Lung (tissue), 12 donors: ENCODE measurements around the gene STUB1. TPM values are rescaled to one million over a fixed set of nuclear protein-coding genes. Genes with fewer than 3 reads are reported as not detected.

ENCODE experiments used
- ATAC-seq: fragments of 200-7000 bp; cut with Tn5 transposase; one replicate; pipeline ENCODE4 v1.9.1; 2020; ENCODE audit warnings: moderate number of reproducible peaks; ENCODE audit not compliant: insufficient read depth, low FRiP score
- DNase-seq, 3 donors: peaks; one replicate each; pipeline ENCODE4 v3.0.0-alpha.2; 2013 to 2017
- H3K27ac ChIP-seq, 2 donors: one replicate each; pipeline ENCODE4 v1.5.1; 2013; ENCODE audit warnings: mild to moderate bottlenecking in 2 of 2, moderate library complexity in 2 of 2, control low read depth in 1 of 2, inconsistent platforms in 1 of 2, low read depth in 1 of 2, low read length in 1 of 2
- H3K27me3 ChIP-seq, 3 donors: one replicate each; pipeline ENCODE4 v1.5.1; 2013; ENCODE audit warnings: low read length in 2 of 3; ENCODE audit not compliant: control insufficient read depth in 3 of 3, insufficient read depth in 3 of 3
- H3K36me3 ChIP-seq, 4 donors: one replicate each; pipeline ENCODE4 v1.5.1; 2013; ENCODE audit warnings: low read length in 4 of 4, mild to moderate bottlenecking in 1 of 4, moderate library complexity in 1 of 4; ENCODE audit not compliant: control insufficient read depth in 4 of 4, insufficient read depth in 4 of 4
- H3K4me1 ChIP-seq, 5 donors: one replicate each; pipeline ENCODE4 v1.5.1; 2013; ENCODE audit warnings: low read length in 5 of 5, mild to moderate bottlenecking in 2 of 5, moderate library complexity in 1 of 5; ENCODE audit not compliant: control insufficient read depth in 5 of 5, insufficient read depth in 5 of 5
- H3K4me3 ChIP-seq: one replicate; pipeline ENCODE4 v1.5.1; 2013; ENCODE audit warnings: mild to moderate bottlenecking, control low read depth, moderate library complexity
- H3K9ac ChIP-seq, 2 donors: one replicate each; pipeline ENCODE4 v1.5.1; 2013; ENCODE audit warnings: low read length in 2 of 2, control low read depth in 1 of 2; ENCODE audit not compliant: insufficient read depth in 1 of 2
- H3K9me3 ChIP-seq, 4 donors: one replicate each; pipeline ENCODE4 v1.5.1; 2013; ENCODE audit warnings: low read length in 3 of 4, mild to moderate bottlenecking in 1 of 4, moderate library complexity in 1 of 4; ENCODE audit not compliant: control insufficient read depth in 4 of 4, insufficient read depth in 3 of 4
- WGBS, 2 donors: extraction: QIAGEN DNeasy Blood & Tissue Kit; methylation state at CpG; one replicate each; pipeline ENCODE4 v1.1.7; 2013; 5-methylcytosine and 5-hydroxymethylcytosine counted together
- polyA plus RNA-seq, 2 donors: library from polyadenylated mRNA; stranded (reverse); fragments of 200-250 nt; gene quantifications; one replicate each; pipeline ENCODE4 v1.2.1, GENCODE V29; 2013
- total RNA-seq, 2 donors: library from RNA; depleted of rRNA in 1 of 2; stranded (reverse); fragments of >200 nt in 1 of 2; gene quantifications; one replicate each; pipeline ENCODE4 v1.2.1, GENCODE V29; 2014 to 2021
- TF ChIP-seq, protein P1 (sequence below): IDR thresholded peaks from 2 replicates; pipeline ENCODE4 v1.5.1; 2012; ENCODE audit warnings: mild to moderate bottlenecking; ENCODE audit errors: control extremely low read depth, extremely low read depth
- donor health status: control.
- donor health status: control.
- donor health status: Bipolar disorder and iron deficiency.
- donor health status: healthy.
- donor health status: DM: yes; HTN: yes; CAD: no.

STUB1 gene
- total and polyA plus RNA-seq, 4 donors, result 58.8 to 131 (median 122) TPM

GRCh38 chr16:703406-703805, 23.2 kb downstream of the STUB1 start:
- Histone ChIP-seq H3K9ac (no peak overlapping the region), H3K4me1 (no peaks in the 10 kb centered on the region), H3K36me3 (no peaks in the 10 kb centered on the region), H3K9me3 (peaks cover 0 to 5% (median 0%) of the 10 kb centered on the region in 4 donors), H3K27ac (no peak overlapping the region), H3K4me3 (no peak overlapping the region), H3K27me3 (peaks cover 7 to 65% (median 38%) of the 10 kb centered on the region in 3 donors)
- WGBS, 2 donors, result 76 to 90% methylated on average over 12 of the region's 12 CpGs
- no peak for ATAC-seq
- TF ChIP-seq, protein P1, sequence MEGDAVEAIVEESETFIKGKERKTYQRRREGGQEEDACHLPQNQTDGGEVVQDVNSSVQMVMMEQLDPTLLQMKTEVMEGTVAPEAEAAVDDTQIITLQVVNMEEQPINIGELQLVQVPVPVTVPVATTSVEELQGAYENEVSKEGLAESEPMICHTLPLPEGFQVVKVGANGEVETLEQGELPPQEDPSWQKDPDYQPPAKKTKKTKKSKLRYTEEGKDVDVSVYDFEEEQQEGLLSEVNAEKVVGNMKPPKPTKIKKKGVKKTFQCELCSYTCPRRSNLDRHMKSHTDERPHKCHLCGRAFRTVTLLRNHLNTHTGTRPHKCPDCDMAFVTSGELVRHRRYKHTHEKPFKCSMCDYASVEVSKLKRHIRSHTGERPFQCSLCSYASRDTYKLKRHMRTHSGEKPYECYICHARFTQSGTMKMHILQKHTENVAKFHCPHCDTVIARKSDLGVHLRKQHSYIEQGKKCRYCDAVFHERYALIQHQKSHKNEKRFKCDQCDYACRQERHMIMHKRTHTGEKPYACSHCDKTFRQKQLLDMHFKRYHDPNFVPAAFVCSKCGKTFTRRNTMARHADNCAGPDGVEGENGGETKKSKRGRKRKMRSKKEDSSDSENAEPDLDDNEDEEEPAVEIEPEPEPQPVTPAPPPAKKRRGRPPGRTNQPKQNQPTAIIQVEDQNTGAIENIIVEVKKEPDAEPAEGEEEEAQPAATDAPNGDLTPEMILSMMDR, result no peak
- DNase-seq, result no peak

GRCh38 chr16:704047-704446, 23.8 kb downstream of the STUB1 start:
- Histone ChIP-seq H3K27ac (no peak overlapping the region), H3K4me3 (no peak overlapping the region), H3K27me3 (peaks cover 7 to 70% (median 38%) of the 10 kb centered on the region in 3 donors), H3K4me1 (no peaks in the 10 kb centered on the region), H3K36me3 (no peaks in the 10 kb centered on the region), H3K9ac (no peak overlapping the region), H3K9me3 (peaks cover 0 to 5% (median 0%) of the 10 kb centered on the region in 4 donors)
- DNase-seq (no peak), ATAC-seq (no peak)
- TF ChIP-seq, protein P1, result no peak
- WGBS, 2 donors, result 74 to 81% methylated on average over 7 of the region's 7 CpGs

DNA sequence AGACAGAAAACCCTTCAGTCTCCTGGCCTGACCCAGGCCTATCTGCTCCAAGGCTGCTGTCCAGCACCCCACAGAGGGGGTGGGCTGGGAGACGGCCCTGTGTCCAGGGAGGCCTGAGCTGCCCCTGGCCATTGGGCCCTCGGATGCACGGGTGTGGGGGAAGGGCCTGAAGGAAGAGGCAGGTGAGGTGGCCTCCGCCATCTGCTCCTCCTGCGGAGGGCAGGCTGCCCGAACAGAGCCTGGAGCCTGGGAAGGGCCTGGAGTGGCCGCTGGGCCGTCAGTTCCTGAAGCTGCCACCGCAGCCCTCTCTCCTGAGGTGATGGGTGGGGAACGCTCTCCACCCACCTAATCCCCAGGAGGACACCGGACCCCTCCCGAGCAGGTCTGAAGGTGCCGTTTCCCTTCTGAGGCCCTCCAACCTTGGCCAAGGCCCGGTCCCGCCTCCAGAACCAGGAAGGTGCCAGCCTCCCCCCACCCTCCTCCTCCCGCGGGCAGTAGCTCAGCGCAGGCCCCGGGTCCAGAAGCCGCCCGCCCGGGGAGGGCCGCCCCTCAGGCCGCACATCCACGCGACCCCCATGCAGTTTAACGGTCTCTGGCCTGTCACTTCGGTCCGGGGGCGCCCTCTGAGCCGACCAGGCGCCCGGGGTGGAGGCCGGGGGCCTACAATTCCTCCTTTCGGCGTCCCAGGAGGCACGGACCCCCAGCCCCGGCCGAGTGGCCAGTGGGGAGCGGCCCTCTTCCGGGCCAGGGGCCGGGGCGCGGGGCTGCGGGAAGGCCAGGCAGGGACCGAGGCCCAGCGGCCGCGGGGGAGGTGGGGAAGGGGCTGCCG, 24.6 kb downstream of the STUB1 start:
- Histone ChIP-seq H3K36me3 (no peaks in the 10 kb centered on the region), H3K9me3 (peaks cover 0 to 5% (median 0%) of the 10 kb centered on the region in 4 donors), H3K27me3 (peaks cover 7 to 69% (median 38%) of the 10 kb centered on the region in 3 donors), H3K4me1 (no peaks in the 10 kb centered on the region), H3K27ac (no peak overlapping the region), H3K4me3 (no peak overlapping the region), H3K9ac (no peak overlapping the region)
- ATAC-seq (no peak), DNase-seq (no peak)
- TF ChIP-seq, protein P1, result no peak
- 12 to 14% methylated on average over 32 to 49 of the region's 50 CpGs for WGBS, 2 donors
